ENCODE results near the gene RTKN. TPM values are rescaled to one million over a fixed set of nuclear protein-coding genes. Genes with fewer than 3 reads are reported as not detected.
A peak's percentile ranks its signal among the peaks of the same experiment; 100 is the strongest.

Gene RTKN
- polyA plus RNA-seq, 1 of the 3 experiments (the other 2 are of a cell fraction), result 22.6 TPM

GRCh38 chr2:74458132-74458937 lies 16.6 kb upstream of the RTKN start, which contains the start of gene WBP1:
TSS of gene WBP1 (plus strand) at chr2:74458438. CDS start at chr2:74458603, 165 bp downstream.
- Histone ChIP-seq H3K9me2 (no peaks in the 10 kb centered on the region), H3K79me2 (ENCODE audit: insufficient read depth) (peaks cover 33% of the 10 kb centered on the region), H3K27ac (ENCODE audit: low read depth in 2 of 2, low read length in 1 of 2) (peak within 1 kb of the TSS; percentile 69 to 99; a peak in 3 of 4 replicates), H3K27me3 (ENCODE audit: insufficient read depth) (no peaks in the 10 kb centered on the region), H3K36me3 (replicated peaks in 1 of 2; ENCODE audit: control insufficient read depth in 1 of 2, insufficient read depth in 2 of 2, low read length in 1 of 2) (peaks cover 0 to 33% of the 10 kb centered on the region in 2 experiments), H3K4me2 (peak within 1 kb of the TSS; percentile 95), H4K20me1 (ENCODE audit: insufficient read depth) (no peaks in the 10 kb centered on the region), H3K4me1 (ENCODE audit: control insufficient read depth in 1 of 2, insufficient read depth in 2 of 2, low read depth in 1 of 2, low read length in 1 of 2) (peaks cover 14 to 35% of the 10 kb centered on the region in 2 experiments; a peak in 3 of 4 replicates), H2AFZ (ENCODE audit: low read depth) (peak within 1 kb of the TSS; percentile 60), H3K9me3 (no peaks in the 10 kb centered on the region), H3K9ac (peak within 1 kb of the TSS; percentile 87), H3F3A (replicated peaks; ENCODE audit: insufficient read depth) (peaks cover 10% of the 10 kb centered on the region), H3K4me3 (ENCODE audit: low read depth in 2 of 2, low read length in 1 of 2) (peak within 1 kb of the TSS; percentile 73 to 98)
- DNase-seq, result peak; percentile 94
- CTCF ChIA-PET, result interaction anchor here (0.8 to 2.3 kb wide), 9 partner anchors 8 to 125 kb away, joined by 3 to 8 read pairs (median 4); partner anchors contain the start of genes CCDC142, PCGF1 and TTC31
- TF ChIP-seq RFX5 (IDR thresholded peaks at IDR 0.05; ENCODE audit: low read length) (peak; percentile 91), RCOR1 (IDR thresholded peaks at IDR 0.05; ENCODE audit: low read length) (no peak), GATA2 (CRISPR knock-in tag; IDR thresholded peaks at IDR 0.05) (no peak), PBX3 (IDR thresholded peaks at IDR 0.05) (peak; percentile 99), FOXJ3 (CRISPR knock-in tag; IDR thresholded peaks at IDR 0.05) (no peak), MAX (IDR thresholded peaks at IDR 0.05; ENCODE audit: low read depth) (peak; percentile 39; the same call in 1 of the 2 replicates), CHD2 (IDR thresholded peaks at IDR 0.05; ENCODE audit: low read length, partially characterized antibody) (peak; percentile 86), EP300 (IDR thresholded peaks at IDR 0.05; ENCODE audit: borderline replicate concordance in 1 of 2, low read depth in 1 of 2, low read length in 1 of 2) (no peak), ELF1 (IDR thresholded peaks at IDR 0.05) (peak; percentile 6; the same call in 1 of the 2 replicates), TEAD4 (IDR thresholded peaks at IDR 0.05; ENCODE audit: borderline replicate concordance, insufficient read depth) (no peak), POLR2AphosphoS5 (IDR thresholded peaks at IDR 0.05; ENCODE audit: low read depth, low read length) (peak; percentile 21), YY1 (IDR thresholded peaks at IDR 0.05; ENCODE audit: low read depth) (peak; percentile 85), TAF1 (IDR thresholded peaks at IDR 0.05; ENCODE audit: borderline replicate concordance, low read depth, low read length) (peak; percentile 55), GABPA (IDR thresholded peaks at IDR 0.05; ENCODE audit: low read depth) (peak; percentile 35; the same call in 1 of the 2 replicates), SIN3A (IDR thresholded peaks at IDR 0.05; ENCODE audit: borderline replicate concordance, low read depth, low read length) (0 out of 2 replicates have a peak, but pooled peaks have one; percentile 15)
- TF ChIP-seq, protein P1, sequence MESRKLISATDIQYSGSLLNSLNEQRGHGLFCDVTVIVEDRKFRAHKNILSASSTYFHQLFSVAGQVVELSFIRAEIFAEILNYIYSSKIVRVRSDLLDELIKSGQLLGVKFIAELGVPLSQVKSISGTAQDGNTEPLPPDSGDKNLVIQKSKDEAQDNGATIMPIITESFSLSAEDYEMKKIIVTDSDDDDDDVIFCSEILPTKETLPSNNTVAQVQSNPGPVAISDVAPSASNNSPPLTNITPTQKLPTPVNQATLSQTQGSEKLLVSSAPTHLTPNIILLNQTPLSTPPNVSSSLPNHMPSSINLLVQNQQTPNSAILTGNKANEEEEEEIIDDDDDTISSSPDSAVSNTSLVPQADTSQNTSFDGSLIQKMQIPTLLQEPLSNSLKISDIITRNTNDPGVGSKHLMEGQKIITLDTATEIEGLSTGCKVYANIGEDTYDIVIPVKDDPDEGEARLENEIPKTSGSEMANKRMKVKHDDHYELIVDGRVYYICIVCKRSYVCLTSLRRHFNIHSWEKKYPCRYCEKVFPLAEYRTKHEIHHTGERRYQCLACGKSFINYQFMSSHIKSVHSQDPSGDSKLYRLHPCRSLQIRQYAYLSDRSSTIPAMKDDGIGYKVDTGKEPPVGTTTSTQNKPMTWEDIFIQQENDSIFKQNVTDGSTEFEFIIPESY (IDR thresholded peaks at IDR 0.05; ENCODE audit: borderline replicate concordance, low read depth), result peak; percentile 20; the same call in 1 of the 2 replicates
- TF ChIP-seq, protein P2, sequence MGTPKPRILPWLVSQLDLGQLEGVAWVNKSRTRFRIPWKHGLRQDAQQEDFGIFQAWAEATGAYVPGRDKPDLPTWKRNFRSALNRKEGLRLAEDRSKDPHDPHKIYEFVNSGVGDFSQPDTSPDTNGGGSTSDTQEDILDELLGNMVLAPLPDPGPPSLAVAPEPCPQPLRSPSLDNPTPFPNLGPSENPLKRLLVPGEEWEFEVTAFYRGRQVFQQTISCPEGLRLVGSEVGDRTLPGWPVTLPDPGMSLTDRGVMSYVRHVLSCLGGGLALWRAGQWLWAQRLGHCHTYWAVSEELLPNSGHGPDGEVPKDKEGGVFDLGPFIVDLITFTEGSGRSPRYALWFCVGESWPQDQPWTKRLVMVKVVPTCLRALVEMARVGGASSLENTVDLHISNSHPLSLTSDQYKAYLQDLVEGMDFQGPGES (IDR thresholded peaks at IDR 0.05; ENCODE audit: low read depth, low read length), result peak; percentile 86
- WGBS (ENCODE audit: low lambda C conversion rate), result 2% methylated on average over 20 of the region's 38 CpGs
- POLR2A ChIA-PET, result interaction anchor here (1.0 to 5.9 kb wide), 15 partner anchors 8 to 96 kb away, joined by 3 to 60 read pairs (median 5); partner anchors contain the start of genes AUP1, C2orf81, CCDC142 and HTRA2
